GM18909 (cell line): ENCODE data around the gene ANAPC16.
"Not testable (repeated sequence)": the region's sequence is repeated elsewhere in the genome, so short reads cannot be mapped to it uniquely, and the experiment has no call there.

Source experiments
- ATAC-seq: cut with Tn5 transposase; IDR thresholded peaks from one replicate; pipeline ENCODE4 v1.9.1; 2021; ENCODE audit warnings: mild to moderate bottlenecking; ENCODE audit not compliant: unreplicated experiment, poor library complexity

The ANAPC16 gene

GRCh38 chr10:72260976-72261783 is 45.4 kb downstream of the ANAPC16 start:
- peak; percentile 52 for ATAC-seq

GRCh38 chr10:72261784-72262404 is 46.1 kb downstream of the ANAPC16 start:
- peak; percentile 11 for ATAC-seq

- ATAC-seq: no peak
Measured at GRCh38 chr10:72263613-72264241, 47.9 kb downstream of the ANAPC16 start.

- ATAC-seq: no peak
Measured at GRCh38 chr10:72264536-72264935, 48.7 kb downstream of the ANAPC16 start.

- ATAC-seq: no peak
Measured at GRCh38 chr10:72265508-72265907, 49.7 kb downstream of the ANAPC16 start.

- ATAC-seq: no peak
Measured at GRCh38 chr10:72265990-72266865, 50.4 kb downstream of the ANAPC16 start.

- no peak for ATAC-seq
Measured at GRCh38 chr10:72267381-72267780, 51.6 kb downstream of the ANAPC16 start.

GRCh38 chr10:72267819-72268399 is 52.1 kb downstream of the ANAPC16 start:
- ATAC-seq: no peak

GRCh38 chr10:72268475-72269200 is 52.8 kb downstream of the ANAPC16 start:
- ATAC-seq: not testable (repeated sequence)

- ATAC-seq: no peak
Measured at GRCh38 chr10:72270607-72271281, 54.9 kb downstream of the ANAPC16 start.

- ATAC-seq: peak; percentile 29
Measured at GRCh38 chr10:72272689-72273409, 57.0 kb downstream of the ANAPC16 start.

- peak; percentile 86 for ATAC-seq
Measured at GRCh38 chr10:72273410-72274212, 57.8 kb downstream of the ANAPC16 start, which contains the start of gene DDIT4. DDIT4 (plus strand) TSS chr10:72273924; CDS start chr10:72274217, 293 bp downstream.

GRCh38 chr10:72274213-72274729 is 58.5 kb downstream of the ANAPC16 start:
- no peak for ATAC-seq

GRCh38 chr10:72274730-72275350 is 59.0 kb downstream of the ANAPC16 start:
- no peak for ATAC-seq

GRCh38 chr10:72275351-72276012 is 59.7 kb downstream of the ANAPC16 start:
- ATAC-seq: no peak

GRCh38 chr10:72276013-72276387 is 60.2 kb downstream of the ANAPC16 start:
- ATAC-seq: no peak
